ENCODE measurements around the gene ATOH1.

Gene ATOH1, protein sequence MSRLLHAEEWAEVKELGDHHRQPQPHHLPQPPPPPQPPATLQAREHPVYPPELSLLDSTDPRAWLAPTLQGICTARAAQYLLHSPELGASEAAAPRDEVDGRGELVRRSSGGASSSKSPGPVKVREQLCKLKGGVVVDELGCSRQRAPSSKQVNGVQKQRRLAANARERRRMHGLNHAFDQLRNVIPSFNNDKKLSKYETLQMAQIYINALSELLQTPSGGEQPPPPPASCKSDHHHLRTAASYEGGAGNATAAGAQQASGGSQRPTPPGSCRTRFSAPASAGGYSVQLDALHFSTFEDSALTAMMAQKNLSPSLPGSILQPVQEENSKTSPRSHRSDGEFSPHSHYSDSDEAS

DNA sequence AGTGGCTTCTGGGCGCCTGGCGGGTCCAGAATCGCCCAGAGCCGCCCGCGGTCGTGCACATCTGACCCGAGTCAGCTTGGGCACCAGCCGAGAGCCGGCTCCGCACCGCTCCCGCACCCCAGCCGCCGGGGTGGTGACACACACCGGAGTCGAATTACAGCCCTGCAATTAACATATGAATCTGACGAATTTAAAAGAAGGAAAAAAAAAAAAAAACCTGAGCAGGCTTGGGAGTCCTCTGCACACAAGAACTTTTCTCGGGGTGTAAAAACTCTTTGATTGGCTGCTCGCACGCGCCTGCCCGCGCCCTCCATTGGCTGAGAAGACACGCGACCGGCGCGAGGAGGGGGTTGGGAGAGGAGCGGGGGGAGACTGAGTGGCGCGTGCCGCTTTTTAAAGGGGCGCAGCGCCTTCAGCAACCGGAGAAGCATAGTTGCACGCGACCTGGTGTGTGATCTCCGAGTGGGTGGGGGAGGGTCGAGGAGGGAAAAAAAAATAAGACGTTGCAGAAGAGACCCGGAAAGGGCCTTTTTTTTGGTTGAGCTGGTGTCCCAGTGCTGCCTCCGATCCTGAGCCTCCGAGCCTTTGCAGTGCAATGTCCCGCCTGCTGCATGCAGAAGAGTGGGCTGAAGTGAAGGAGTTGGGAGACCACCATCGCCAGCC lies at the start of gene ATOH1:
Gene ATOH1 (plus strand): TSS at position 422 of the 663 bp plus-strand sequence. CDS start 174 bp downstream, at position 596.
- DNase-seq, result no peak

DNA sequence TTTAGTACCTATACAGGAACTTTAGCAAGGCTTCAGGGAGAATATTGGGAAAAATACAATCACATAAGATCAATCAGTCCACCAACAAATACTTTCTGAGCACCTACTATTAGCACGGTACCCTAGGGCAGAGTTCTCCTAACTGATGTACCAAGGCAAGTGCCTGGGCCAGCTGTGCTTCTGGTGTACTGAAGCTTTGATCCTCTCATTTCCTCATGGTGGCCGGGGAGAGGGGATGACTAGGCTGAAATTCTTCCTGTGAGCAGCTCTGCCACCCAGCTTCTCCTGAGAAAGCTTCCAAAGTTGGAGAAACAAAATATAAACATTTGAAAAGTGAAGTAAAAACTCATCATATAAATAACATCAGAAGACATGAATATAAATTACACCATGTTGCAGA lies 49.3 kb upstream of the ATOH1 start:
- no peak for DNase-seq

DNA sequence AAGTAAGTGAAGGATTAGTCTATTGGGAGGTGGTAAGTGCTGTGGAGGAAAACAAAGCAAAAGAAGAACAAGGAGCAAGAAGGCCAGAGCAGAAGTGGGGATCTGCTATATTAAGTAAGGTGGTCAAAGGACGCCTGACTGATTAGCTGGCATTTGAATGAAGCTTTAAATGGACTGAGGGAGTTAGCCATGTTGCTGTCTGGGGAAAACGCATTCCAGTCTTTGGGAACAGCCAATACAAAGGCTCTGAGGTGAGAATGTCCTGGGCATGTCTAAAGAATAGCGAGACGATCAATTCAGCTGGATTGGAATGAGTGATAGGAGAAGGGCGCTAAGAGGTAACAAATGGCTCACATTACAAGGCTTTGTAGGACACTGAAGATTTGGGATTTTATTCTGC lies 48.5 kb upstream of the ATOH1 start:
- DNase-seq, result no peak

DNA sequence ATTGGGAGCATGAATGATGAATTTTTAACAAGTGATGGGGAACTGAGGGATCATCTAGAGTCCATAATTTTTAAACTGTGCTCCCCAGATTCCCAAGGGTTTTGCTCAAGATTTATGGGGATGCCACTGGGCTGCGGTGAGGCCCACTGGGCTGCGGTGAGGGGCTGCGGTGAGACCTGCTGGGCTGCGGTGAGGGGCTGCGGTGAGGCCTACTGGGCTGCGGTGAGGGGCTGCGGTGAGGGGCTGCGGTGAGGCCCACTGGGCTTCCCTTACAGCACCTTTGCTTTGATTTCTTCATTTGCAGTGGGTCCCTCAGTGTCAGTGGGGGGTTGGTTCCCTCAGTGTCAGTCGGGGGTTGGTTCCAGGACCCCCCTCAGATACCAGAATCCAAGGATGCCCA lies 47.4 kb upstream of the ATOH1 start:
- no peak for DNase-seq

DNA sequence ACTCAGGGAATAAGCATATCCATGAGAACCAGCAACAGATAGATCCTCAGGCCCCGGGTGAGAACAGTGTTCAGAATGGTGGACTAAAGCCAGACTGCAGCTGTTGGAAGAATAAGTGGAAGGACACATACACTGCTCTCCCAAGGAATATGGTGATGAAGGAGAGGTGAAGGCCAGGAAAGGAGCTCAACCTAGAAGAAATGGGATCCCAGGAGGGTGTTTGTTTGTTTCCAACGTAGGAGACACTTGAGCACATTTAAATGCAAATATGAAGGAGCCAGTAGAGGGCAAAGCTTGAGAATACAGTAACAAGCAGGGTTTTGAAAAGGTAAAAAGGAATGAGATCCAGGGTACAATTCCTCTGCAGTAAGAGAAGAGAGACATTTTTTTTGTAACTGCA lies 42.4 kb upstream of the ATOH1 start:
- DNase-seq, result no peak

DNA sequence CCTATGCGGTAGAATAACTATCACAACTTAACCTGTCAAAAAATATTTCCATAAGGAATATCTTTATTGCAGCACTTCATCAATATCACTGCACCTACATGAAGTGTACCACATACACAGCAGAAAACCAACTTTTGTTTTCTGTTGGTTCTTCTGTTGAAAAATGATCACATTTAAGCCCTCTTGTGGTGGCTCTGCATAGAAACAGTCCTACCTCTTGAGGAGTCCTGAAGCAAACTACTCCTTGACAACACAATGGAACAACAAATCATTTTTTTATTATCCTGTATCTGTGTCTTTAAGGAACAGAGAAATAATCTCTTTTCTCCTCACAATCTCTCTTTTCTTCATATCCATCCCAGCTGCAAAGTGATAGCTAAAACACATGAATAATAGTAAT lies 39.8 kb upstream of the ATOH1 start:
- no peak for DNase-seq

DNA sequence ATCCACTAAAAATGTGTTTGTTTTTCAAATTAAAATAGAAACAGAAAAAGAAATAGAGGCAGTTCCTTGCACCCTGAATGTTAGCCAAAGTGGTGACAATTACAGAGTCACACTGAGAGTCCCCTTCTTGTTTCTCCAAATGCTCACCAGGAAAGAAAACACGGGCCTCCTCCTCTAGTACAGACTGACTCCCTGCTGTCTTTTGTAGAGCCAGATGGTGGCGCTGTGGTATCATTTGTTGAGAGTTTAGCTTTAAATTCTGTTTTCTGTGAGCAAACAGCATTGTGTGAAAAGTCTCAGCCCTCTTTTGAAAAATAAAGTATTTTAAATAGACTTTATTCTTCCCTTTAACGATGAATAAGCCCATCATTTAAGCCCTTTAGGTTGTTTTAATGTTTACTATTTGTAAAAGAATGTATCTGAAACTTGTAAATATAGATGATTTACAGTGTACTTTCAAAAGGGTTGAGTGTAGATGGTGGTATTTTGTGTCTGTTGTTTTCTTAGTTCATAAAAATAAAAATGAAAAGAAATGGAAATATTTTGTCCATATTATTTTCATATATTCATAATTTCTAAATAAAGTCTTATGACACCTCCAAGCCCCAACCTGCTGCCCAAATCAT lies 36.9 kb upstream of the ATOH1 start:
- DNase-seq, result no peak

DNA sequence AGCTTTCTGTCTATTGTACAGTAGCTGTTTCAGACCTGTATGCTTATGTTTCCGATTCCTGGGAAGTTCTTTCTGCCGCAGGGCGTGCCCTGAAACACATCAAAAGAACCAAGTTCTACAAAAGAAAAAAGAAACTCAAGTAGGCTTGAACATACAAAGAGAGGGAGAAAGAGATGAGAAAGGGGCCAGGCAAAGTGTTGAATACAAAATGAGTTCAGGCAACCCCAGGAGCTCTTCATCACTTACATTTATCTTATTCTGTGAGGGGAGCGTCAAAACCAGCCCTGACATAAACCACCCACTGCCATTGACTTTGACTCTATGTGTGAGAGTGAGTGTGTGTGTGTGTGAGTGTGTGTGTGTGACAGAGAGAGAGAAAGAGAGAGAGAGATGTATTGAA lies 26.5 kb upstream of the ATOH1 start:
- no peak for DNase-seq

DNA sequence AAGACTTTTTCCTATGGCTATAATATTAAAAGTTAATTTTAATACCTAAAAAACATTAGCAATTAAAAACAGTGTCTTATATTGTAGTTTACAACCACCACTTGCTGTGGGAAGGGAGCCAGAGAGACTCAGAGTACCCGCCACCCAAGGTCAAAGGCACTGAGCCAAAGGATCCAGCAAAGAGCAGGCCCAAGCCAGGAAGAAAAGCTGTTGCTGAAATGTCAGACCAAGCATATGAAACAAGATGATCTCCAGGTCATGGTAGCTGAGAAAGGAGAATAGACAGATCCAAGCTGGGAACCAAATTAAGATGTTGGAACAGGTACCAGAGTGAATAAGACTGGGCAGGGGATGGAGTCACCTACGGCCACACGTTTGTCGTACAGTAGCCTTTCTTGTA lies 18.8 kb upstream of the ATOH1 start:
- DNase-seq, result no peak

DNA sequence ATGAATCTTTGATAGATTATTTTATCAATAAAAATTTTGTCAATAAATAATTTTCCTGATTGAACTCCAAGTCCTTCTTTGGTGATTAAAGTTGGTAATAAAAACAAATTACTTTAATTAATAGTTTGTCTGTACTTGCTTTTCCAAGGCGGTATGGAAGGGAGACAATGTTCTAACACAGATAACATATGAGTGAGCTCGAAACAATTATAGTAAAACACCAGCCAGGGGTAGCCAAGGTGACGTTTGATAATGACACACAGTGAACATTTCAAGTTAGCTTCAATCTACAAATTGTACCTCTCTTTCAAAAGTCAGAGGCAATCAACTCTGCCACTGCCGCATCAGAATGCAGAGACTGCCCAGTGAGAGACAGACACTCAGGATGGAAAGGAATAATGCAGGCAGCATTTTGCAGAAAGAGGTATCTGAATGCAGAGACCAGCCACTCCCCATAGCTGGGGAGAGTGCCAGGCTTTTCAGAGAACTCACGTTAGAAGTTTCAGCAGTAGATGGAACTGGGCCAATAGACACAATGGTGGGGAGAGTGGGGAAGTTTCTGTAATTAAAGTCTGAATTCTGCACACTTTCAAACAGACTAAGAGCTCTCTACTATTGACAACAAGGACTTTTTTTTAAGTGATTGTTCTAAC lies 18.1 kb upstream of the ATOH1 start:
- DNase-seq, result no peak

DNA sequence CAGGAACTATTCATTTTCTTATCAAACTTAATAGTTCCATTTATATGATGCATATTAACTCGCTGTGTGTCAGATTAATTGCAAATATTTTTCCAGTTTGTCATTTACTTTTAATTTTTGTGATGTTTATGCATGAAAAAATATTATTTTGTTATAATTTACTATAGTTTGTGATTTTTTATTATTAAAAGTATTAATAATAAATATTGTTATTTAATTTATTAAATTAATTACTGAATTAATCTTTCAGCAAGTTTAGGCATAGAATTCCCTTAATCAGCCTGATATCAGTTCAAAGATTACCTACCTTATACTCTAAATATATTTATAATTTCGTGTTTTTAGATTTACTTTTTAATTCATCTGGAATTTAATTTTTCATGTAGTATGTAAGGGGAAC lies 15.5 kb upstream of the ATOH1 start:
- no peak for DNase-seq

DNA sequence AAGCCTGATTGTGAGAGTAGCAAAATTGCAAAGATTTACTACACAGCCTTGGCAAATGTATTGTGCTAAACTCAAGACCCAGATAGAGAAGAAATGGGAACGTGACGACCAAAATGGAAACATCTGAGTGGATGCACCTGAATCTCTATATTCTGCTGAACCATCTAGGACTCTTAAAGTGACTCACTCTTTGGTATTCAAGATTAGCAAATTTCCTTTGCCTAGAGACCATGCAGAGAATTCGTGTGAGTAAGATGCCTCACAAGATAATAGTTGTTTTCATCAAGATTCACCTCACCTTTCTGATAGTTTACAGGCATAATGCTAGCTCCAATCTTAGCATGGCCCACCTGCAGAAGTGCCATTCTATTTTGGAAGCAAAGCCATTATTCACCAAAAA lies 14.4 kb upstream of the ATOH1 start:
- no peak for DNase-seq

DNA sequence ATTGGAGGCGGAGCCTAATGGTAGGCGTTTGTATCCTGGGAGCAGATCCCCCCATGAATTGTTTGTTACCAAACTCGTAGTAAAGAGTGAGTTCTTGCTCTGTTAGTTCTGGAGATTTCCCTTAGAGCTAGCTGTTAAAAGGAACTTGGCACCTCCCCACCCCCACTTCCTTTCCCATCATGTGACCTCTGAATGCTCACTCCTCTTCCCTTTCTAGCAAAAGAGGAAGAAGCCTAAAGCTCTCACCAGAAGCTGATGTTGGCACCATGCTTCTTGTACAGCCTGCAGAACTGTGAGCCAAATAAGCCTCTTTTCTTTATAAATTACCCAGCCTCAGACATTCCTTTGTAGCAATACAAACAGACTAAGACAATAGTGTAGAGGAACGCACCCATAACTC lies 13.8 kb upstream of the ATOH1 start:
- DNase-seq, result no peak

DNA sequence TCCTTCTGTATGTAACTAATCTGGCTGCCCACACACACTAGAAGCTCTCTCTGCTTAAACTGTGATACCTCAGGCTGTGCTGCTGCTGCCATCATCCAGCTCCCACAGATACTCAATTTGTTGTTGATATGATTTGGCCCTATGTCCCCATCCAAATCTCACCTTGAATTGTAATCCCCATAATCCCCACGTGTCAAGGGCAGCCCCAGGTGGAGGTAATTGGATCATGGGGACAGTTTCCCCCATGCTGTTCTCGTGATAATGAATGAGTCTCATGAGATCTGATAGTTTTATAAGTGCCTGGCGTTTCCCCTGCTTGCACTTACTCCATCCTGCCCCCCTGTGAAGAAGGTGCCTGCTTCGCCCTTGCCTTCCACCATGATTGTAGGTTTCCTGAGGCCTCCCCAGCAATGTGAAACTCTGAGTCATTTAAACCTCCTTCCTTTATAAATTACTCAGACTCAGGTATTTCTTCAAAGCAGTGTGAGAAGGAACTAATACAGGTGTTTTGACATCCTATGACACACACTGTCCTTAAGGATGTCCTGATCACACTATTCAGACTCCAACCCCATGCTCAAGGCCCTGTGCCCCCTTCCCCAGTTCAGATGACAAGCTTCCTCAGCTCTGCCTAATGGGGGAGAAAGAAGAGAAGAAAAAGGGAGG lies 2.9 kb upstream of the ATOH1 start:
- no peak for DNase-seq

DNA sequence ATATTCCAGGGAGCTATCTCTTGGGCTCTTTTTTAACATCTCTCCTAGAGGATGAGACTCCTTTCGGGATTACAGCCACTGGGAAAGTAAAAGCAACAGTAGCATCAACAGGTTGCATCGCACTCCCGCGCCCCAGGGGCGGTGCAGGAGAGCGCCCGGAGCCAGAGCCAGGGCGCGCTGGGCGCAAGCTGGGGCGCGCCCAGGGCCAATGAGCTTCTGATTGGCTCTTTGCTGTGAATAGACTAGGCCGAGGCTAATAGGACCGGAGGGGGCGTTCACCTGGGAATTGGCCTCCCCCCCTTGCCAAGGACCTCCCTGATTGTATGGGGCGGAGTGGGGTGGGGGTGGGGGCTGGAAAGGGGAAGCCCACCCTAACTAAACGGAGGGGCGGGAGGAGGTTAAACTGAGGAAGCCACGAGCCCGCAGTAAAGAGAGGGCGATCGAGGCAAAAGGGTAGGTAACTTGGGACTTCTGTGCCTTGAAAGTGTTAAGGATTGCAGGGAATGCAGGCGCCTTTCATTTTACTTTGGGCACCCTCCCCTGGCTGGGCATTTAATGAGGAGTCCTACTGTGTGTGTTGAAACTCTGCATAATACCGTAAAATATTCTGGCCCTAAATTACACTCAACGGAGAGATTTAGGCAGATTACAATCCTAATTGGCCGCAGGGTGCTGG lies 1.1 kb upstream of the ATOH1 start:
- DNase-seq, result no peak

DNA sequence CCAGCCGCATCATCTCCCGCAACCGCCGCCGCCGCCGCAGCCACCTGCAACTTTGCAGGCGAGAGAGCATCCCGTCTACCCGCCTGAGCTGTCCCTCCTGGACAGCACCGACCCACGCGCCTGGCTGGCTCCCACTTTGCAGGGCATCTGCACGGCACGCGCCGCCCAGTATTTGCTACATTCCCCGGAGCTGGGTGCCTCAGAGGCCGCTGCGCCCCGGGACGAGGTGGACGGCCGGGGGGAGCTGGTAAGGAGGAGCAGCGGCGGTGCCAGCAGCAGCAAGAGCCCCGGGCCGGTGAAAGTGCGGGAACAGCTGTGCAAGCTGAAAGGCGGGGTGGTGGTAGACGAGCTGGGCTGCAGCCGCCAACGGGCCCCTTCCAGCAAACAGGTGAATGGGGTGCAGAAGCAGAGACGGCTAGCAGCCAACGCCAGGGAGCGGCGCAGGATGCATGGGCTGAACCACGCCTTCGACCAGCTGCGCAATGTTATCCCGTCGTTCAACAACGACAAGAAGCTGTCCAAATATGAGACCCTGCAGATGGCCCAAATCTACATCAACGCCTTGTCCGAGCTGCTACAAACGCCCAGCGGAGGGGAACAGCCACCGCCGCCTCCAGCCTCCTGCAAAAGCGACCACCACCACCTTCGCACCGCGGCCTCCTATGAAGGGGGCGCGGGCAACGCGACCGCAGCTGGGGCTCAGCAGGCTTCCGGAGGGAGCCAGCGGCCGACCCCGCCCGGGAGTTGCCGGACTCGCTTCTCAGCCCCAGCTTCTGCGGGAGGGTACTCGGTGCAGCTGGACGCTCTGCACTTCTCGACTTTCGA lies 654 bp downstream of the ATOH1 start:
- no peak for DNase-seq

DNA sequence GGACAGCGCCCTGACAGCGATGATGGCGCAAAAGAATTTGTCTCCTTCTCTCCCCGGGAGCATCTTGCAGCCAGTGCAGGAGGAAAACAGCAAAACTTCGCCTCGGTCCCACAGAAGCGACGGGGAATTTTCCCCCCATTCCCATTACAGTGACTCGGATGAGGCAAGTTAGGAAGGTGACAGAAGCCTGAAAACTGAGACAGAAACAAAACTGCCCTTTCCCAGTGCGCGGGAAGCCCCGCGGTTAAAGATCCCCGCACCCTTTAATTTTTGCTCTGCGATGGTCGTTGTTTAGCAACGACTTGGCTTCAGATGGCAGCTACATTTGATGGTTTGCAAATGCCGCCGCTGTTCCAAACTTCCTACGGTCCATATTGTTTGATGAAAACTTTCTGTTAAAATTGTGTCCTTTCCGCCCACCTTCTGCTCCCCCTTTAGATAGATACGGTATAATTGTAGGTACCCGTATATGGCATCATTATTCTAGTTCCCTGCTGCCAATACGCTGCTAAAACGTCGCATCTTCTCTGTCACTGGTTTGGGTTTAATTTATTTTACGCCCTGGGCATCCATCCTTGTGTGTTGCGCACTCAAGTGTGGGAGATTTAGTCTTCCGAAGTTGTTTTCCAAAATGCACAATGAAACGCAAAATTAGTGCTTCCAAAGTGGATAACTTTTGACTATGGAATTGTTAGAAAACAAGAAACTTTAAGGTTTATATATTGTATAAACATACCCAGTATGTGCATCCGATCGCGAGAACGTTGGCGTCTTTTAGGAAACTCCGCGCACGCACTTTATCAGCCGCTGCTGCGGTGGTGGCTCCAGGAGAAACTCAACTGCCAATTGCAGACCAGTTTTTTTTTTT lies 1.5 kb downstream of the ATOH1 start:
- no peak for DNase-seq

DNA sequence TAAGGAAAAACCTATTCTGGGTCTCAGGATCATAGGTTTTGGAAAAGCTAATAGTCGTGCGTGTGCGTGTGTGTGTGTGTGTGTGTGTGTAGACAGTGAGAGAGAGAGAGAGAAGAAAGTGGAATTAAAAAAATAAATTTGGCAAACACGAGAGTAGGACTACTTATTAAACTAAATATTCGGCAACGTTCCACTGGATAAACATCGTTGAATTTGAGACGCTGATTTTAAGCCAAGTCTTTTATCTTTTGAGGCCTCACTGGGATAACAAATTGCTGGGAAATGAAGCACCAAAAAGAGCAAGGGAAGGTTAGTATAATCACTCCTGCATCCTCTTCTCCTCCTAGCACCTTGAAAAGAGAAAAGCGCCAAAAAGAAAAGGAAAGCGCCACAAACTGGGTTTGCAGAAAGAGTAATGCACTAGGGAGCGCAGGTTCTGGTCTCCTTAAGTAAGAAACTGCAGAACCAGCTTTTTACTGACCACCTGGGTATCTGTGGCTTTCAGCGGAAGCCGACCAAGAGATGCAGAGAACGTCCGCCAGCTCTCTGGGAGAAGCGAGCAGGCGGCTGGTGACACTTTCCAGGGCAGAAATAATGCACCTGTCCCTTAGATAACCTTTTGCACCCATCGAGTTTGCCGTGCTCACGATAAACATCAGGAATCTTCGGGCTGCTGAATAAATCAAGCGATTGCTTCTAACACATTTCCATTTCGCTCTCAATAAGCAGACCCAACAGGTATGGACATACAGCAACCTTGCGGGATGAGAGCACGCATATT lies 3.4 kb downstream of the ATOH1 start:
- no peak for DNase-seq

DNA sequence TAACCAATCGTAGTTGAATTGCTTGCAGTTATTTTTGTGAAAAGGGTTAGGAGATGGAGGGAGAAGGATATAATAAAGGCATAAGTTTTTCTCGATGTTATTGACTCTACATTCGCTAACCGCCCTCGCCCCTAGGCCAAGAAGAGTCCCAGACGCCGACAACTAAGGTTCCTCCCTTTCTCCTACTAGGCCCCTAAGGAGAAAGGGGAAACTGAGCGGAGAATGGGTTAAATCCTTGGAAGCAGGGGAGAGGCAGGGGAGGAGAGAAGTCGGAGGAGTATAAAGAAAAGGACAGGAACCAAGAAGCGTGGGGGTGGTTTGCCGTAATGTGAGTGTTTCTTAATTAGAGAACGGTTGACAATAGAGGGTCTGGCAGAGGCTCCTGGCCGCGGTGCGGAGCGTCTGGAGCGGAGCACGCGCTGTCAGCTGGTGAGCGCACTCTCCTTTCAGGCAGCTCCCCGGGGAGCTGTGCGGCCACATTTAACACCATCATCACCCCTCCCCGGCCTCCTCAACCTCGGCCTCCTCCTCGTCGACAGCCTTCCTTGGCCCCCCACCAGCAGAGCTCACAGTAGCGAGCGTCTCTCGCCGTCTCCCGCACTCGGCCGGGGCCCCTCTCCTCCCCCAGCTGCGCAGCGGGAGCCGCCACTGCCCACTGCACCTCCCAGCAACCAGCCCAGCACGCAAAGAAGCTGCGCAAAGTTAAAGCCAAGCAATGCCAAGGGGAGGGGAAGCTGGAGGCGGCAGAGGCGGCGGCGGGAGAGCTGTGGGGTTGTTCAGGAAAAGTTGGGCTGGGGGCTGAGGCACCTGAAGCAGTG lies 5.9 kb downstream of the ATOH1 start:
- DNase-seq, result no peak
